ENCODE measurements around the gene TBC1D14.
A peak's percentile ranks its signal among the peaks of the same experiment; 100 is the strongest.

Gene TBC1D14

GRCh38 chr4:7044137-7044930, 134.7 kb downstream of the TBC1D14 start:
- peak; percentile 38 for DNase-seq (ENCODE audit: low spot score)

GRCh38 chr4:7045553-7045952, 135.9 kb downstream of the TBC1D14 start:
- no peak for DNase-seq (ENCODE audit: low spot score)

- no peak for DNase-seq (ENCODE audit: low spot score)
These were observed 136.6 kb downstream of the TBC1D14 start for GRCh38 chr4:7045961-7046921.

GRCh38 chr4:7046971-7047370, 137.3 kb downstream of the TBC1D14 start:
- no peak for DNase-seq (ENCODE audit: low spot score)

- DNase-seq (ENCODE audit: low spot score) = no peak
These were observed 139.0 kb downstream of the TBC1D14 start for GRCh38 chr4:7048642-7049041.

GRCh38 chr4:7049295-7049694, 139.7 kb downstream of the TBC1D14 start:
- no peak for DNase-seq (ENCODE audit: low spot score)

- no peak for DNase-seq (ENCODE audit: low spot score)
These were observed 140.1 kb downstream of the TBC1D14 start for GRCh38 chr4:7049739-7050138.

GRCh38 chr4:7050481-7051143, 141.0 kb downstream of the TBC1D14 start:
- no peak for DNase-seq (ENCODE audit: low spot score)

GRCh38 chr4:7051144-7051495, 141.5 kb downstream of the TBC1D14 start:
- DNase-seq (ENCODE audit: low spot score) = no peak

- no peak for DNase-seq (ENCODE audit: low spot score)
These were observed 142.3 kb downstream of the TBC1D14 start for GRCh38 chr4:7051905-7052304.

GRCh38 chr4:7052313-7052712, 142.7 kb downstream of the TBC1D14 start:
- DNase-seq (ENCODE audit: low spot score) = no peak

- no peak for DNase-seq (ENCODE audit: low spot score)
These were observed 143.5 kb downstream of the TBC1D14 start for GRCh38 chr4:7052923-7053715.

- no peak for DNase-seq (ENCODE audit: low spot score)
These were observed 144.7 kb downstream of the TBC1D14 start for GRCh38 chr4:7054106-7054880.

GRCh38 chr4:7055111-7055989, 145.7 kb downstream of the TBC1D14 start:
- DNase-seq (ENCODE audit: low spot score) = no peak

- DNase-seq (ENCODE audit: low spot score) = no peak
These were observed 146.3 kb downstream of the TBC1D14 start for GRCh38 chr4:7055990-7056325.

- no peak for DNase-seq (ENCODE audit: low spot score)
These were observed 149.2 kb downstream of the TBC1D14 start for GRCh38 chr4:7058792-7059191.

- no peak for DNase-seq (ENCODE audit: low spot score)
These were observed 150.0 kb downstream of the TBC1D14 start for GRCh38 chr4:7059662-7060061.

GRCh38 chr4:7060346-7061150, 150.9 kb downstream of the TBC1D14 start:
- DNase-seq (ENCODE audit: low spot score) = no peak

GRCh38 chr4:7061815-7062214, 152.2 kb downstream of the TBC1D14 start:
- DNase-seq (ENCODE audit: low spot score) = no peak

Measured in hepatic stellate cell (primary cell).